Psoas muscle (tissue), 8 donors: Measurements from ENCODE around the gene RHBDL3. TPM values are rescaled to one million over a fixed set of nuclear protein-coding genes. Genes with fewer than 3 reads are reported as not detected.
A peak's percentile ranks its signal among the peaks of the same experiment; 100 is the strongest.

Source experiments
- ATAC-seq, 4 donors: fragments of 200-7000 bp; cut with Tn5 transposase; one replicate each; pipeline ENCODE4 v1.9.1; 2020; ENCODE audit warnings: moderate library complexity in 3 of 4, mild to moderate bottlenecking in 2 of 4
- DNase-seq, 2 donors: peaks; one replicate each; pipeline ENCODE4 v3.0.0-alpha.2; 2020
- H3K27ac ChIP-seq: fragments of 200-600 bp; one replicate; pipeline ENCODE4 v1.8.0; 2022
- H3K27me3 ChIP-seq, 3 donors: fragments of 200-600 bp in 1 of 3; one replicate each; pipeline versions ENCODE4 v1.6.1 to v1.8.0; 2013 to 2022; ENCODE audit warnings: low read length in 2 of 3, mild to moderate bottlenecking in 2 of 3, moderate library complexity in 1 of 3; ENCODE audit not compliant: insufficient read depth in 3 of 3
- H3K36me3 ChIP-seq, 2 donors: fragments of 200-600 bp in 1 of 2; one replicate each; pipeline versions ENCODE4 v1.6.1 to v1.8.0; 2013 to 2022; ENCODE audit warnings: low read depth in 1 of 2, mild to moderate bottlenecking in 1 of 2, moderate library complexity in 1 of 2; ENCODE audit not compliant: insufficient read depth in 1 of 2
- H3K4me1 ChIP-seq: fragments of 200-600 bp; one replicate; pipeline ENCODE4 v1.8.0; 2022
- H3K4me3 ChIP-seq: fragments of 200-600 bp; one replicate; pipeline ENCODE4 v1.8.0; 2022; ENCODE audit warnings: mild to moderate bottlenecking
- H3K9me3 ChIP-seq: fragments of 200-600 bp; one replicate; pipeline ENCODE4 v1.8.0; 2022
- WGBS, 3 donors: extraction: QIAGEN DNeasy Blood & Tissue Kit; methylation state at CpG; one replicate each; pipeline versions ENCODE4 v1.1.6 to v1.1.7; 2013; 5-methylcytosine and 5-hydroxymethylcytosine counted together
- intact Hi-C, 2 donors: fragments of 100-400 bp; cut with DNase I; formaldehyde crosslinking; loops; one replicate each; pipeline versions ENCODE4 v1.11.0 to v1.14.2; 2022
- long read RNA-seq, 2 donors: library from polyadenylated mRNA; unstranded; transcript quantifications; one replicate each; pipeline ENCODE4 v2.0.0, GENCODE V29; 2021
- polyA plus RNA-seq, 3 donors: library from polyadenylated mRNA; stranded (reverse); fragments of 200-250 nt; gene quantifications; one replicate each; pipeline ENCODE4 v1.2.3, GENCODE V29; 2013
- total RNA-seq, 4 donors: library from RNA; stranded (reverse); fragmentation: NEBNext Ultra II Directional in 2 of 4; extraction: Animal tissue kit (Norgen Biotek cat#: 25700) in 2 of 4; gene quantifications; one replicate each; pipeline versions ENCODE4 v1.2.1 to v1.2.4, GENCODE V29; 2021 to 2023
- TF ChIP-seq, protein P1 (sequence below): fragments of 200-600 bp; IDR thresholded peaks from one replicate; pipeline ENCODE4 v1.8.0; 2022; ENCODE audit warnings: antibody characterized with exemption
- donor health status: healthy with polysubstance abuse.
- donor health status: DM: no; HTN: no; CAD: no; lungs with moderate emphysema.
- donor health status: Bipolar disorder and iron deficiency.
- donor health status: healthy.
- donor health status: DM: yes; HTN: yes; CAD: no.
- donor health status: DM: no; HTN: no; CAD: no.
- donor health status: DM: no; HTN: no; CAD: no.
- donor health status: DM: yes; HTN: yes; CAD: no.

Gene RHBDL3, protein sequence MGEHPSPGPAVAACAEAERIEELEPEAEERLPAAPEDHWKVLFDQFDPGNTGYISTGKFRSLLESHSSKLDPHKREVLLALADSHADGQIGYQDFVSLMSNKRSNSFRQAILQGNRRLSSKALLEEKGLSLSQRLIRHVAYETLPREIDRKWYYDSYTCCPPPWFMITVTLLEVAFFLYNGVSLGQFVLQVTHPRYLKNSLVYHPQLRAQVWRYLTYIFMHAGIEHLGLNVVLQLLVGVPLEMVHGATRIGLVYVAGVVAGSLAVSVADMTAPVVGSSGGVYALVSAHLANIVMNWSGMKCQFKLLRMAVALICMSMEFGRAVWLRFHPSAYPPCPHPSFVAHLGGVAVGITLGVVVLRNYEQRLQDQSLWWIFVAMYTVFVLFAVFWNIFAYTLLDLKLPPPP
- total RNA-seq: under 1 TPM; 0.04 to 0.19 (median 0.12) TPM
- under 1 TPM in 2 of 3 donors, not detected in 1; 0.06 to 0.12 TPM for polyA plus RNA-seq
- long read RNA-seq, donor 1, partial matches to known transcripts: 0 of 2 reads
- long read RNA-seq, donor 1, other reads (novel, unspliced or antisense): 2 of 2 reads
- long read RNA-seq, donor 2: 0 reads

DNA sequence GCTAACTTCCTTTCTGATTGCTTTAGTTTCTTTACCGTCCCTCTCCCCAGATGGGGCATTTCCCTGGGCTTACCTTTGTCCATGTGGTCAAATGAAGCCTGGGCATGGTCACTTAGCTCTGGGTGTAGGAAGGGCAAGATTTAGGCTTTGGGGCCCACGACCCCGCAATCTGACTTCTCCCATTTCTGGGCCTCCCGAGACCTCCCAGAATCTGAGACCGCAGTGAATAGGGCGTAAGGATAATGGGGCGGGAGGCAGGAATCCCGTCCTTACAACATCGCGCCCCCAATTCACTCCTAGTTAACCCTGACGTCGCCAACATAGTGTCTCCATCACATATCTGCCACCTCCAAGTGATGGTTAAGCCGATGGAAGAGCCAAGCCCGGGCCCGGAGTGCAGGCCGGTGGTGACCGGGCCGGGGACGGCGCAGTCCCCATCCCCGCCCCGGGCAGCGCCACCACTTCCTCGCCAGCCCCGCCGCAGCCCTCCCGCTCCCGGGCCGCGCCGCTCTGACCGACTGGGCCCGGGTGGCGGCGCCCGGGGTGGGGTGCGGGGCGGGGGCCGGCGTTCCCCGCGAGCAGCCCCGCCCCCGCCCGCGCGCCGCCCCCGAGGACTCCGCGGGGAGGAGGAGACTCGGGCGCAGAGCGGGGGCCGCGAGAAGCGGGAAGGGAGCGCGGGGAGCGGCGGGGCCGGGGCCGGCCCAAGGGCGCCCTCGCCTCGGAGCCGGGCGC, at the start of gene RHBDL3:
RHBDL3 (plus strand) TSS at position 641 of the 732 bp plus-strand sequence. CDS start 358 bp downstream, outside the sequence.
- ATAC-seq: peak in 3 of 4 donors; percentile 41 to 64 (median 47)
- H3K4me3 ChIP-seq: peak within 1 kb of the TSS; percentile 74
- peak in 1 of 2 donors; percentile 53 for DNase-seq
- TF ChIP-seq, protein P1, sequence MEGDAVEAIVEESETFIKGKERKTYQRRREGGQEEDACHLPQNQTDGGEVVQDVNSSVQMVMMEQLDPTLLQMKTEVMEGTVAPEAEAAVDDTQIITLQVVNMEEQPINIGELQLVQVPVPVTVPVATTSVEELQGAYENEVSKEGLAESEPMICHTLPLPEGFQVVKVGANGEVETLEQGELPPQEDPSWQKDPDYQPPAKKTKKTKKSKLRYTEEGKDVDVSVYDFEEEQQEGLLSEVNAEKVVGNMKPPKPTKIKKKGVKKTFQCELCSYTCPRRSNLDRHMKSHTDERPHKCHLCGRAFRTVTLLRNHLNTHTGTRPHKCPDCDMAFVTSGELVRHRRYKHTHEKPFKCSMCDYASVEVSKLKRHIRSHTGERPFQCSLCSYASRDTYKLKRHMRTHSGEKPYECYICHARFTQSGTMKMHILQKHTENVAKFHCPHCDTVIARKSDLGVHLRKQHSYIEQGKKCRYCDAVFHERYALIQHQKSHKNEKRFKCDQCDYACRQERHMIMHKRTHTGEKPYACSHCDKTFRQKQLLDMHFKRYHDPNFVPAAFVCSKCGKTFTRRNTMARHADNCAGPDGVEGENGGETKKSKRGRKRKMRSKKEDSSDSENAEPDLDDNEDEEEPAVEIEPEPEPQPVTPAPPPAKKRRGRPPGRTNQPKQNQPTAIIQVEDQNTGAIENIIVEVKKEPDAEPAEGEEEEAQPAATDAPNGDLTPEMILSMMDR: no peak
- peaks cover 8% of the 10 kb centered on the region for H3K4me1 ChIP-seq
- peaks cover 0 to 74% (median 28%) of the 10 kb centered on the region in 3 donors for H3K27me3 ChIP-seq
- no peak within 1 kb of the TSS for H3K27ac ChIP-seq
- no peaks in the 10 kb centered on the region for H3K36me3 ChIP-seq
- H3K9me3 ChIP-seq: no peaks in the 10 kb centered on the region
- intact Hi-C loops: no loop called here
- WGBS, 3 donors: 3 to 10% (median 7%) methylated on average over 22 to 68 of the region's 68 CpGs

DNA sequence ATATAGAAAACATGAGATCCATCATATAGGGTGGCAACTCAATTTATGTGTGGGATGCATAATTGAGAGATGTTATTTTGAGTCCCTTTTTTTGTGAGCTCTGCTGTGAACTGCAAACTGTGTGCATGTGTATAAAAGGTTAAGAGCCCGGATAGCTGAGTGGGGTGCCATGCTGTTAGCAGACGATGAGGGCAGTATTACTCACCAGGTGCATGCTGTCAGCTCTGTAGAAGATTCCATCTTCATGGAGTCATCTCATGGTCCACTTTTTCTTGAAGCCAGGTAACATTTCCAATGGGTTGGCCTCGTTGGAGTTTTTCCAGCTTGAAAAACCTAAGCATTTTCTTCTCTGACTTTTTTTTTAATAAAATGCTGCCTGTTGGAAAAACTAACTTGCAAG, 43.0 kb upstream of the RHBDL3 start:
- ATAC-seq (no peak), DNase-seq (no peak)
- no peak overlapping the region for H3K4me3 ChIP-seq
- TF ChIP-seq, protein P1: no peak
- H3K27me3 ChIP-seq: no peaks in the 10 kb centered on the region
- intact Hi-C loops: no loop called here
- H3K4me1 ChIP-seq: no peaks in the 10 kb centered on the region
- no peak overlapping the region for H3K27ac ChIP-seq
- no peaks in the 10 kb centered on the region for H3K9me3 ChIP-seq
- WGBS, 3 donors: 62 to 72% (median 64%) methylated on average over 3 of the region's 3 CpGs
- peaks cover 0 to 78% of the 10 kb centered on the region in 2 donors for H3K36me3 ChIP-seq

DNA sequence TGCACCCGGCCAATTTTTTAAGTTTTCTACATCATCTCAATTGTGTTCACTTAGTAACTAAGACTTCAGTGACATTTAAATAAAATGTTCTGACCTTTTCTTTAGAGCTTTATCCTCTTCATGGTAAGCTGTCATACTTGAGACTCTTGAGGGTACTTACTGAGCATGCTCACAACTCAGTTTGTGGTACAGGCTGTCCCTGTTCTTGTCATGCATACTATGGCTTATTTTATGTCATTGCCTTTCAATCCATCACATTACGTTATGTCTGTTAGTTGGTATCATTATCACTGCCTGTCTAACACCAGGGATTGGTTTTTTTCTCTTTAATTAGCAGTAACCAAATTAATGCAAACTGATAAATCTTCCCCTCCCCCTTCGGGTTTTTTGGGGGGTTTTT, 41.9 kb upstream of the RHBDL3 start:
- H3K27me3 ChIP-seq: no peaks in the 10 kb centered on the region
- no peaks in the 10 kb centered on the region for H3K4me1 ChIP-seq
- intact Hi-C loops: no loop called here
- H3K36me3 ChIP-seq: peaks cover 0 to 80% of the 10 kb centered on the region in 2 donors
- no peak overlapping the region for H3K27ac ChIP-seq
- TF ChIP-seq, protein P1: no peak
- H3K9me3 ChIP-seq: no peaks in the 10 kb centered on the region
- no peak overlapping the region for H3K4me3 ChIP-seq
- WGBS, 3 donors: 87 to 93% (median 93%) methylated on average over 3 of the region's 3 CpGs
- ATAC-seq (no peak), DNase-seq (no peak)

DNA sequence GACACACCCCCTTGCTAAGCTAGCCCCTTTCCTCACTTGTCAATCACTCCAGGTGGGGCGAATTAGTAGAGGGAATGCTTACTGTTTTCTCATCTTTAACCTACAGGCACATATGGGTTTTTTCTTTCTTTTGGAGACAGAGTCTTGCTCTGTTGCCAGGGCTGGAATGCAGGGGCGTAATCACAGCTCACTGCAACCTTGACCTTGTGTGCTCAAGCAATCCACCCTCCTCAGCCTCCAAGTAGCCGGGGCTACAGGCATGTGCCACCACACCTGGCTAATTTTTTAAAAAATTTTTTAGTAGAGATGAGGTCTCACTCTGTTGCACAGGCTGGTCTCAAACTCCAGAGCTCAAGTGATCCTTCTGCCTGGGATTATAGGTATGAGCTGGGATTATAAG, 38.7 kb upstream of the RHBDL3 start:
- WGBS, 3 donors: 81 to 90% (median 90%) methylated on average over 3 of the region's 3 CpGs
- TF ChIP-seq, protein P1: no peak

More for the DNA sequence above, 38.7 kb upstream of the RHBDL3 start:
- H3K27me3 ChIP-seq: no peaks in the 10 kb centered on the region
- no peak overlapping the region for H3K27ac ChIP-seq
- ATAC-seq (no peak), DNase-seq (no peak)
- no peaks in the 10 kb centered on the region for H3K9me3 ChIP-seq
- H3K4me1 ChIP-seq: no peaks in the 10 kb centered on the region
- intact Hi-C loops: no loop called here
- no peak overlapping the region for H3K4me3 ChIP-seq
- peaks cover 0 to 58% of the 10 kb centered on the region in 2 donors for H3K36me3 ChIP-seq
